Neural crest cell (in vitro differentiated cells): ENCODE results near the gene COX6A1. TPM values are rescaled to one million over a fixed set of nuclear protein-coding genes. Genes with fewer than 3 reads are reported as not detected.
"Not testable (repeated sequence)": the region's sequence is repeated elsewhere in the genome, so short reads cannot be mapped to it uniquely, and the experiment has no call there.

Source experiments
- DNase-seq: peaks from one replicate; pipeline ENCODE4 v3.0.0; 2021; ENCODE audit warnings: low read depth, mixed read lengths, low spot score
- H3K27ac Mint-ChIP-seq: one replicate; pipeline ENCODE4 v1.8.0; 2021; ENCODE audit warnings: mild to moderate bottlenecking, mixed read lengths; ENCODE audit not compliant: unreplicated experiment
- H3K27me3 Mint-ChIP-seq: 2 replicates; pipeline ENCODE4 v1.8.0; 2021; ENCODE audit warnings: low read depth, mild to moderate bottlenecking, mixed read lengths
- H3K36me3 Mint-ChIP-seq: 2 replicates; pipeline ENCODE4 v1.8.0; 2021; ENCODE audit warnings: low read depth, mild to moderate bottlenecking, mixed read lengths
- H3K4me1 Mint-ChIP-seq: 2 replicates; pipeline ENCODE4 v1.8.0; 2021; ENCODE audit warnings: mixed read lengths
- H3K4me3 Mint-ChIP-seq: one replicate; pipeline ENCODE4 v1.8.0; 2021; ENCODE audit warnings: mild to moderate bottlenecking, mixed read lengths
- H3K9me3 Mint-ChIP-seq: 2 replicates; pipeline ENCODE4 v1.8.0; 2021; ENCODE audit warnings: mixed read lengths
- CTCF ChIP-seq: fragments of 200-600 bp; sonication (generic); conservative IDR thresholded peaks from 2 replicates; pipeline ENCODE4 v1.5.0; 2021; ENCODE audit warnings: antibody characterized with exemption, mild to moderate bottlenecking
- total RNA-seq: library from RNA; stranded (reverse); gene quantifications from 2 replicates; pipeline ENCODE4 v1.2.1, GENCODE V29; 2021

COX6A1 gene
- total RNA-seq, 1 donor from 2014 or later: 320 TPM

DNA sequence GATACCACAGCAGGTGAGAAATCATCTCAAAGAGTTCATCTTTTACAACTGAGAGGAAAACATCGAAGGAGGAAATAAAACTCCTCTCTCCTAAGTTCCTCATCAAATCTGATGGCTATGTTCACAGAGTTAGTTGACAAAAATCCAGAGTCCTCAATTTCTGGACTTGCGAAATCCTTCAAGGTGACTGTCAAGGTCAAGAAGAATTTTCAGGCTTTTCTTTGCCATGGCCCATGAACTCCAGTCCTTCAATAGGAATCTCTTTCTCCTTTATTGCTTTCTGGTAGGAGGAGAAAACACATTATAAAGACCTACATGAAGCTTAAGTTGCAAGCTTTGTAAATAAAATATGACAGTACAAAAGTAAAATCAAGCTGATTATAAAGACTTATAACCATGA, 6.8 kb downstream of the COX6A1 start:
- no peak for TF ChIP-seq CTCF
- peaks cover 38% of the 10 kb centered on the region for H3K4me1 Mint-ChIP-seq
- H3K27me3 Mint-ChIP-seq: no peaks in the 10 kb centered on the region
- H3K36me3 Mint-ChIP-seq: peaks cover 3% of the 10 kb centered on the region
- no peak overlapping the region for H3K27ac Mint-ChIP-seq
- DNase-seq: no peak
- H3K9me3 Mint-ChIP-seq: no peaks in the 10 kb centered on the region
- peak overlapping the region; percentile 95 for H3K4me3 Mint-ChIP-seq

- TF ChIP-seq CTCF: no peak
- peak within 1 kb of the TSS; percentile 98 for H3K27ac Mint-ChIP-seq
- H3K4me3 Mint-ChIP-seq: peak within 1 kb of the TSS; percentile 95
- H3K27me3 Mint-ChIP-seq: no peaks in the 10 kb centered on the region
- DNase-seq: peak; percentile 77
- H3K36me3 Mint-ChIP-seq: no peaks in the 10 kb centered on the region
- no peaks in the 10 kb centered on the region for H3K9me3 Mint-ChIP-seq
- peaks cover 31% of the 10 kb centered on the region for H3K4me1 Mint-ChIP-seq
These were observed 8.3 kb downstream of the COX6A1 start, which contains the start of the genes GATC and TRIAP1 for GRCh38 chr12:120445911-120446843. GATC (plus strand) TSS chr12:120446444; CDS start chr12:120446481, 37 bp downstream. TRIAP1 (minus strand) TSS chr12:120446384; CDS start chr12:120446372, 12 bp downstream.

GRCh38 chr12:120446844-120447178, 8.9 kb downstream of the COX6A1 start:
- not testable (repeated sequence) for H3K27me3 Mint-ChIP-seq, DNase-seq, H3K36me3 Mint-ChIP-seq, H3K9me3 Mint-ChIP-seq
- Mint-ChIP-seq H3K27ac (peak overlapping the region; percentile 62), H3K4me3 (peak overlapping the region; percentile 95), H3K4me1 (peaks cover 31% of the 10 kb centered on the region)

DNA sequence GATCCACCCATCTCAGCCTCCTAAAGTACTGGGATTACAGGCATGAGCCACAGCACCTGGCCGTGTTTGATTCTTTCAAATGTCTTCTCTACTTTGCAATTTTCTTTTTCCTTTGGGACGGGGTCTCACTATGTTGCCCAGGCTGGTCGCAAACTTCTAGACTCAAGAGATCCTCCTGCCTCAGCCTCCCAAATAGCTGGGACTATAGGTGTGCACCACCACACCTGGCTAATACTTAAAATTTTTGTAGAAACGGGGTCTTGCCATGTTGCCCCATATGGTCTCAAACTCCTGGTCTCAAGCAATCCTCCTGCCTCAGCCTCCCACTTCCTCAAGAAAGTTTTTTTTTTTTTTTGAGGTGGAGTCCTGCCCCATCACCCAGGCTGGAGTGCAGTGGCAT, 10.1 kb downstream of the COX6A1 start:
- H3K36me3 Mint-ChIP-seq: no peaks in the 10 kb centered on the region
- peaks cover 31% of the 10 kb centered on the region for H3K4me1 Mint-ChIP-seq
- no peak overlapping the region for H3K27ac Mint-ChIP-seq
- no peak for DNase-seq
- TF ChIP-seq CTCF: no peak
- H3K27me3 Mint-ChIP-seq: no peaks in the 10 kb centered on the region
- H3K4me3 Mint-ChIP-seq: peak overlapping the region; percentile 95
- H3K9me3 Mint-ChIP-seq: no peaks in the 10 kb centered on the region

GRCh38 chr12:120452524-120452923, 14.6 kb downstream of the COX6A1 start:
- not testable (repeated sequence) for H3K27ac Mint-ChIP-seq, H3K27me3 Mint-ChIP-seq, H3K9me3 Mint-ChIP-seq, H3K4me1 Mint-ChIP-seq, DNase-seq
- H3K4me3 Mint-ChIP-seq: peak overlapping the region; percentile 49
- peaks cover 12% of the 10 kb centered on the region for H3K36me3 Mint-ChIP-seq

- no peak overlapping the region for H3K27ac Mint-ChIP-seq
These were observed 15.3 kb downstream of the COX6A1 start for GRCh38 chr12:120453060-120453750.

More at GRCh38 chr12:120453060-120453750, 15.3 kb downstream of the COX6A1 start:
- peak overlapping the region; percentile 47 for H3K4me3 Mint-ChIP-seq
- DNase-seq: no peak
- no peaks in the 10 kb centered on the region for H3K4me1 Mint-ChIP-seq
- H3K9me3 Mint-ChIP-seq: no peaks in the 10 kb centered on the region
- no peak for TF ChIP-seq CTCF
- peaks cover 12% of the 10 kb centered on the region for H3K36me3 Mint-ChIP-seq
- no peaks in the 10 kb centered on the region for H3K27me3 Mint-ChIP-seq
